Fibroblast of villous mesenchyme (primary cell): ENCODE results near the gene NYNRIN. TPM values are rescaled to one million over a fixed set of nuclear protein-coding genes. Genes with fewer than 3 reads are reported as not detected.

ENCODE experiments used
- DNase-seq: peaks from one replicate; pipeline ENCODE4 v3.0.0-alpha.2; 2010; ENCODE audit warnings: low read depth
- H3K4me3 ChIP-seq: 2 replicates; pipeline ENCODE4 v1.5.1; 2011; ENCODE audit warnings: low read depth, mild to moderate bottlenecking, low read length
- small RNA-seq: library from RNA; depleted of rRNA; stranded (forward); fragments of <200 nt; gene quantifications from one replicate; pipeline ENCODE3, GENCODE V24; 2012
- total RNA-seq: library from RNA; depleted of rRNA; stranded (reverse); fragments of >200 nt; gene quantifications from 2 replicates; pipeline ENCODE4 v1.2.3, GENCODE V29; 2012
- TF ChIP-seq, protein P1 (sequence below): IDR thresholded peaks from 2 replicates; pipeline ENCODE4 v1.5.1; 2012; ENCODE audit warnings: low read depth, mild to moderate bottlenecking, low read length; ENCODE audit not compliant: insufficient read depth

The NYNRIN gene
- total RNA-seq, 1 donor: 15.5 TPM

DNA sequence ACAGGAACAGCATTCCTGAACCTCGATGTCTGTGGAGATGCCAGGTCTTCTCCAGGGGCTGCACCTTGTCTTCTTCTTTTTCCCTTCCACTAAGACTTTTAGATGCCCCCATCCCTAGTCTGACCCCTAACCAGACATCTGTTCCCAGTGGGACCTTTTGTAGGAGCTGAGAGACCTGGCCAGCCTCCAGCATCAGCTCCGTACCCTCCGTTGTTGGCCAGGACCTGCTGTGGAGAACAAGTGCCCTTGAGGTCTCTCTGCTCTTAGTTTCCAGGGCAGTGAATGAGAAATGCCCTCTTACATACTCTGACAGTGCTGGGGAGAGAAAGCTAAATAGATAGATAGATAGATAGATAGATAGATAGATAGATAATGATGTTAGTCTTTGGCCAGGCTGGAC is 60.5 kb downstream of the NYNRIN start:
- no peak overlapping the region for H3K4me3 ChIP-seq
- TF ChIP-seq, protein P1, sequence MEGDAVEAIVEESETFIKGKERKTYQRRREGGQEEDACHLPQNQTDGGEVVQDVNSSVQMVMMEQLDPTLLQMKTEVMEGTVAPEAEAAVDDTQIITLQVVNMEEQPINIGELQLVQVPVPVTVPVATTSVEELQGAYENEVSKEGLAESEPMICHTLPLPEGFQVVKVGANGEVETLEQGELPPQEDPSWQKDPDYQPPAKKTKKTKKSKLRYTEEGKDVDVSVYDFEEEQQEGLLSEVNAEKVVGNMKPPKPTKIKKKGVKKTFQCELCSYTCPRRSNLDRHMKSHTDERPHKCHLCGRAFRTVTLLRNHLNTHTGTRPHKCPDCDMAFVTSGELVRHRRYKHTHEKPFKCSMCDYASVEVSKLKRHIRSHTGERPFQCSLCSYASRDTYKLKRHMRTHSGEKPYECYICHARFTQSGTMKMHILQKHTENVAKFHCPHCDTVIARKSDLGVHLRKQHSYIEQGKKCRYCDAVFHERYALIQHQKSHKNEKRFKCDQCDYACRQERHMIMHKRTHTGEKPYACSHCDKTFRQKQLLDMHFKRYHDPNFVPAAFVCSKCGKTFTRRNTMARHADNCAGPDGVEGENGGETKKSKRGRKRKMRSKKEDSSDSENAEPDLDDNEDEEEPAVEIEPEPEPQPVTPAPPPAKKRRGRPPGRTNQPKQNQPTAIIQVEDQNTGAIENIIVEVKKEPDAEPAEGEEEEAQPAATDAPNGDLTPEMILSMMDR: no peak
- no peak for DNase-seq

DNA sequence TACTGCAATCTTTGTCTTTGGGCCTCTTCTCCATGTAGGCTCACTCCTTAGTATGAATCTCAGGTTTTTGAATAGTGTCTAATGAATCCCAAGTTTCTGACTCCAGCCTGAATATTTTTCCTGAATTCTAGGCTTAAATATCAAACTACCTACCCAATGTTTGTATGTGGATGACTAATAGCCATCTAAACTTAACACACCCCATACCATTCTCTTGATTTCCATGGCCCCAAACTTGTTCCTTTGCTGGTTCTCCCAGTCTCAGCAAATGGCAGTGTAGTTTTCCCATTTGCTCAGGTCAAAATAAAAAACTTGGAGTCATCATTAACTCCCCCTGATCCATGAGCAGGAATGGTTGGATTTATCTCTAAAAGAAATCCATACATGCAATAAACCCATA is 62.5 kb downstream of the NYNRIN start:
- TF ChIP-seq, protein P1: no peak
- no peak for DNase-seq
- H3K4me3 ChIP-seq: no peak overlapping the region

DNA sequence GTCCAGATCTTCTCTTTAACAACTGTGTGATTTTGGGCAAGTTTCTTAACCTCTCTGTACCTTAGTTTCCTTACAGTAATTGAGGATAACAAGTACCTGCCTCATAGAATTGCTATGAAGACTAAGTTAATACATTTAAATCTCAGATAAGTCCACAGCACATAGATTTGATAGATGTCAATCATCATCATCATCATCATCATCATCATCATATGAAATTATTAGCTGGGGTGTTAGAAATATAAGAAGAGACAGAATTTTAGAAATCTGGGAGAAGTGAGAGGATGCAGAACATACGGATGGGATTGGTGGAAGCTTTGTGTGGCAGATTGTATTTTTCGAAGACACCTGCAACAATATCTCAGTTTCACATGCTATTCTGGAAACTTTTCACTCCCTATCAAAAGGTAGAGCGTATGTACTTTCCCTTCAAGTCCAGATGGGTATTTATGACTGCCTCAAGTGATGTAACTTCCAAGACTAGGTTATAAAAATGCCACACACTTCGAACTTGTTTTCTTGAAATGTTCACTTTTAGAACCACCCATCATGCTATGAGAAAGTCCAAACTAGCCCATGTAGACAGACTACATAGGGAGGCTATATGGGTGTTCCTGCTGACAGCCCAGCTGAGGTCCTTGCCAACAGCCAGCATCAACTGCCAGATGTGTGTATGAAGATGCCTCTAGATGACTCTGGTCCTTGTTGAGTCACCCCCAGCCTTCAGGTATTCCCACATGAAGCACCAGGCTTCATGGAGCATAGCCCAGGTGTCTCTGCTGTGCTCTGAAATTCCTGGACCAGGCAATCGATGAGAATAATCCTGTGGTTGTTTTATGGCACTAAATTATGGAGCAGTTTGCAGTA is 64.4 kb downstream of the NYNRIN start:
- TF ChIP-seq, protein P1: no peak
- no peak overlapping the region for H3K4me3 ChIP-seq
- no peak for DNase-seq

DNA sequence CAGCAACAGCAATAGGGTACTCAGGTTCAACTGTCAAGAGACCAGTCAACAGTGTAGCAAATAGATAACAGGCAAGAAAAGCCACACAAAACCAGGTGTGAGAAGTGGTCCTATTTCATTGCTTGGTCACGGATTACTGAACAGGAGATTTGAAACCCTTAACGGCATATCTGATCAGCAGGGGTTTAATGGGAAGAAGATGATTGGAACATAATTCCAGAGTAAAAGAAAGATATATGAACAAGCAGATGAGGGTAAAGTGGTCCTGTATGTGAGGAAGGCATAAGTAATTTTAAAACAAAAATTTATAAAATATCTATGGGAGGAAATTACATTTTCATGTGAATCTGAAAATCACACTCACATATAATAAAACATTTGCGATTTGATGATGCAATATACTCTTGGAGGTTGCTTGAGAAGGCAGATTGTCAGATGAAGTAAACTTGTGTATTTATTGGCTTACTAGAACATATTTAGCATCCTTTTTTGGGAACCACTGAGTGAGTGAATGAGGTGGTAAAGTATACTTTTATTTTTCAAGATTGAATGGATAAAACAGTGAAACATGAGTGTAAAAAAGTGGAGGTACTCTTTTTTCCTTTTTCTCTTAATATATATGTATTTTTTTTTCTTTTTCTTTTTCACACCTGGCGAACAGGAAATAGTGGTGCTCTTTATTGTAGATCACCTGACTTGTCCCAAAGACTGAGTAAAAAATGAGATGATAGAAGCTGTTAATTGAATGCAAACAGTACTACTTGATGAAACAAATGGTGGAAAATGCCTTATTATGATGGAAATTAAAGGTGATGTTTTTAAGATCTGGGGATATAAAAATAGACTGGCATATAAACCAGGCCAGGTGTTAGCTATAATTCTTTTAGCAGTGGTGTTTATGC is 65.3 kb downstream of the NYNRIN start:
- DNase-seq: no peak
- no peak overlapping the region for H3K4me3 ChIP-seq
- TF ChIP-seq, protein P1: no peak

DNA sequence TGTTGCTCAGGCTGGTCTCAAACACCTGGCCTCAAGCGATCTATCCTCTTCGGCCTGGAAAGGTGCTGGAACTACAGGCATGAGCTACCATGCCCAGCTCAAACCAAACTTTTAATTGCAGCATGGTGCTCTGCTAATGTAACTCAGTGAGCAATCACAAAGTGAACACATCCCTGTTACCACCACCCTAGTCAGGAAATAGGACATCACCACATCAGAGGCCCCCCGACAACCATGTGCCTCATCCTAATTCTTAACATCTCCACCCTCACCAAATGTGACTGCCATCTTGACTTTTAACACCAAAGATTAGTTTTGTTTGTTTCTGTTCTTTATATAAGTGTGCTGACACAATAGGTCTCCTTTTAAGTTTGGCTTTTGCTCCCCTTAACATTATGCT is 66.6 kb downstream of the NYNRIN start:
- no peak overlapping the region for H3K4me3 ChIP-seq
- no peak for DNase-seq
- TF ChIP-seq, protein P1: no peak

DNA sequence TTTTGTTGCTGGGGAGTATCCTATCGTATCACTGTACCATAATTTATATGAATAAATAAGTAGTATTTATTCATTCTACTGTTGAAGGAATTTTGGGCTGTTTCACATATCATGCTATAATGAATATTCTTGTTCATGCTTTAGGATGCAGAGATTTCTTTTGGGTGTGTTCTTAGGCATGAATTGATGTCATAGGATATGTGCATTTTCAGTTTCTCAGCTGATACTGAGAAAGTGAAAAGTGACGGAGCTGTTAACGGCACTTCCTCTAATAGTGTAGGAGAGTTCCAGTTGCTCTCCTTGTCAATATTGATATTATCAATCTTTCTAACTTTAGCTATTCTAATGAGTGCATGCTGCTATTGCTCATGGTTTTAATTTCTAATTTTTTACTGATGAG is 67.0 kb downstream of the NYNRIN start:
- TF ChIP-seq, protein P1: no peak
- DNase-seq: no peak

More for the DNA sequence above, 67.0 kb downstream of the NYNRIN start:
- no peak overlapping the region for H3K4me3 ChIP-seq

Small RNA genes within 50 kb of the gene (small RNA-seq; reads per million reads assigned to genes)
- gene RF00026: not detected

Other genes starting within 250 kb of the NYNRIN start
- 67.6 and 96.7 TPM in 2 replicates for gene IRF9, start 237.7 kb upstream of the NYNRIN start, total RNA-seq
- gene REC8, start 226.9 kb upstream of the NYNRIN start, total RNA-seq: 4.2 and 4.7 TPM in 2 replicates
- gene IPO4, start 210.2 kb upstream of the NYNRIN start, total RNA-seq: 39.6 and 41.9 TPM in 2 replicates
- gene TM9SF1, start 203.6 kb upstream of the NYNRIN start, total RNA-seq: 64.4 and 96.3 TPM in 2 replicates
- under 0.01 and 0.32 TPM in 2 replicates for gene TSSK4, start 193.3 kb upstream of the NYNRIN start, total RNA-seq
- gene CHMP4A, start 185.5 kb upstream of the NYNRIN start, total RNA-seq: 13.8 and 15.8 TPM in 2 replicates
- gene MDP1, start 182.9 kb upstream of the NYNRIN start, total RNA-seq: 8.6 and 15.5 TPM in 2 replicates
- 114 and 128 TPM in 2 replicates for gene NEDD8, start 166.6 kb upstream of the NYNRIN start, total RNA-seq
- 76.7 and 87.7 TPM in 2 replicates for gene GMPR2, start 166.1 kb upstream of the NYNRIN start, total RNA-seq
- gene TINF2, start 156.4 kb upstream of the NYNRIN start, total RNA-seq: 43.2 and 60.9 TPM in 2 replicates
- gene TGM1, start 135.8 kb upstream of the NYNRIN start, total RNA-seq: 0.64 and 2.2 TPM in 2 replicates
- gene RABGGTA, start 127.4 kb upstream of the NYNRIN start, total RNA-seq: 25.8 and 28.1 TPM in 2 replicates
- 8.7 and 13.8 TPM in 2 replicates for gene DHRS1, start 99.2 kb upstream of the NYNRIN start, total RNA-seq
- 24.5 and 29.4 TPM in 2 replicates for gene NOP9, start 99.2 kb upstream of the NYNRIN start, total RNA-seq
- 1.3 and 3.0 TPM in 2 replicates for gene CIDEB, start 91.0 kb upstream of the NYNRIN start, total RNA-seq
- 3.9 and 6.8 TPM in 2 replicates for gene LTB4R2, start 88.9 kb upstream of the NYNRIN start, total RNA-seq
- gene LTB4R, start 87.5 kb upstream of the NYNRIN start, total RNA-seq: 1.3 and 1.6 TPM in 2 replicates
- 4.2 and 18.1 TPM in 2 replicates for gene ADCY4, start 63.9 kb upstream of the NYNRIN start, total RNA-seq
- gene RIPK3, start 59.0 kb upstream of the NYNRIN start, total RNA-seq: 0.32 and 3.9 TPM in 2 replicates
- gene NFATC4, start 30.8 kb upstream of the NYNRIN start, total RNA-seq: 56.4 and 68.2 TPM in 2 replicates
- gene CBLN3, start 30.7 kb downstream of the NYNRIN start, total RNA-seq: 1.7 and 2.3 TPM in 2 replicates
- 43.2 and 47.4 TPM in 2 replicates for gene KHNYN, start 31.0 kb downstream of the NYNRIN start, total RNA-seq
- gene SDR39U1, start 43.8 kb downstream of the NYNRIN start, total RNA-seq: 9.5 and 13.5 TPM in 2 replicates
- gene CMA1, start 109.3 kb downstream of the NYNRIN start, total RNA-seq: not detected in 2 replicates
- gene CTSG, start 177.2 kb downstream of the NYNRIN start, total RNA-seq: not detected in 2 replicates
- not detected in 2 replicates for gene GZMH, start 210.7 kb downstream of the NYNRIN start, total RNA-seq
- gene GZMB, start 235.2 kb downstream of the NYNRIN start, total RNA-seq: not detected in 2 replicates